Fibroblast of mammary gland (primary cell): Measurements from ENCODE around the gene SCAF4.

Experiments used
- DNase-seq: peaks from one replicate; pipeline ENCODE4 v3.0.0-alpha.2; 2010; ENCODE audit warnings: low read depth
- H3K4me3 ChIP-seq: 2 replicates; pipeline ENCODE4 v1.5.1; 2011; ENCODE audit warnings: low read depth, mild to moderate bottlenecking, low read length, moderate library complexity; ENCODE audit not compliant: control insufficient read depth
- CTCF ChIP-seq: conservative IDR thresholded peaks from 2 replicates; pipeline ENCODE4 v1.5.1; 2011; ENCODE audit warnings: low read depth, low read length, inconsistent platforms; ENCODE audit not compliant: control insufficient read depth, insufficient read depth

SCAF4 gene

GRCh38 chr21:31730712-31731055, 1.2 kb downstream of the SCAF4 start:
- TF ChIP-seq CTCF, result no peak
- DNase-seq, result no peak
- peak overlapping the region; percentile 58 for H3K4me3 ChIP-seq

GRCh38 chr21:31729622-31730343, 2.1 kb downstream of the SCAF4 start:
- TF ChIP-seq CTCF, result no peak
- DNase-seq, result no peak
- peak overlapping the region; percentile 58 for H3K4me3 ChIP-seq

GRCh38 chr21:31728952-31729351, 3.0 kb downstream of the SCAF4 start:
- no peak for DNase-seq
- TF ChIP-seq CTCF, result no peak
- H3K4me3 ChIP-seq, result no peak overlapping the region

- no peak for TF ChIP-seq CTCF
- no peak for DNase-seq
- H3K4me3 ChIP-seq, result no peak overlapping the region
Measured at GRCh38 chr21:31728191-31728590, 3.7 kb downstream of the SCAF4 start.

GRCh38 chr21:31727181-31727580, 4.7 kb downstream of the SCAF4 start:
- peak; percentile 55 for DNase-seq
- H3K4me3 ChIP-seq, result no peak overlapping the region
- no peak for TF ChIP-seq CTCF

- no peak overlapping the region for H3K4me3 ChIP-seq
- DNase-seq, result no peak
- no peak for TF ChIP-seq CTCF
Measured at GRCh38 chr21:31726407-31726806, 5.5 kb downstream of the SCAF4 start.
